ENCODE results near the gene ZNF662. TPM values are rescaled to one million over a fixed set of nuclear protein-coding genes. Genes with fewer than 3 reads are reported as not detected.

The ZNF662 gene
- total and polyA plus RNA-seq, 3 donors from 2014 or later = 11.2 to 23.5 (median 19.2) TPM

DNA sequence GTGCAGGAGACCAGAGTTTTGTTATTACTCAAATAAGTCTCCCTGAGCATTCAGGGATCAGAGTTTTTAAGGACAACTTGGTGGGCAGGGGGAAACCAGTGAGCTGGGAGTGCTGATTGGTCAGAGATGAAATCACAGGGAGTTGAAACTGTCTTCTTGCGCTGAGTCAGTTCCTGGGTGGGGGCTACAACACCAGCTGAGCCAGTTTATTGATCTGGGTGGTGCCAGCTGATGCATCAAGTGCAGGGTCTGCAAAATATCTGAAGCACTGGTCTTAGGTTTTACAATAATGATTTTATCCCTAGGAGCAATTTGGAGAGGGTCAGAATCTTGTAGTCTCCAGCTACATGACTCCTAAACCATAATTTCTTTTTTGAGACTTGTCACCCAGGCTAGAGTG, 13.8 kb upstream of the ZNF662 start:
- TF ChIP-seq, protein P1, sequence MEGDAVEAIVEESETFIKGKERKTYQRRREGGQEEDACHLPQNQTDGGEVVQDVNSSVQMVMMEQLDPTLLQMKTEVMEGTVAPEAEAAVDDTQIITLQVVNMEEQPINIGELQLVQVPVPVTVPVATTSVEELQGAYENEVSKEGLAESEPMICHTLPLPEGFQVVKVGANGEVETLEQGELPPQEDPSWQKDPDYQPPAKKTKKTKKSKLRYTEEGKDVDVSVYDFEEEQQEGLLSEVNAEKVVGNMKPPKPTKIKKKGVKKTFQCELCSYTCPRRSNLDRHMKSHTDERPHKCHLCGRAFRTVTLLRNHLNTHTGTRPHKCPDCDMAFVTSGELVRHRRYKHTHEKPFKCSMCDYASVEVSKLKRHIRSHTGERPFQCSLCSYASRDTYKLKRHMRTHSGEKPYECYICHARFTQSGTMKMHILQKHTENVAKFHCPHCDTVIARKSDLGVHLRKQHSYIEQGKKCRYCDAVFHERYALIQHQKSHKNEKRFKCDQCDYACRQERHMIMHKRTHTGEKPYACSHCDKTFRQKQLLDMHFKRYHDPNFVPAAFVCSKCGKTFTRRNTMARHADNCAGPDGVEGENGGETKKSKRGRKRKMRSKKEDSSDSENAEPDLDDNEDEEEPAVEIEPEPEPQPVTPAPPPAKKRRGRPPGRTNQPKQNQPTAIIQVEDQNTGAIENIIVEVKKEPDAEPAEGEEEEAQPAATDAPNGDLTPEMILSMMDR (IDR thresholded peaks at IDR 0.05) = no peak
- no peak for TF ChIP-seq POLR2A (IDR thresholded peaks at IDR 0.05)
- 100% methylated on average over 1 of the region's 1 CpG for WGBS, 2 donors
- intact Hi-C loops (cut with DNase I; ENCODE audit: low total_unique reads) = no loop called here
- Histone ChIP-seq H3K36me3 (ENCODE audit: low read depth, missing control alignments) (no peaks in the 10 kb centered on the region), H3K4me3 (no peak overlapping the region), H3K9me3 (no peaks in the 10 kb centered on the region), H3K27me3 (no peaks in the 10 kb centered on the region), H3K4me1 (no peaks in the 10 kb centered on the region), H3K27ac (no peak overlapping the region)
- DNase-seq = no peak

DNA sequence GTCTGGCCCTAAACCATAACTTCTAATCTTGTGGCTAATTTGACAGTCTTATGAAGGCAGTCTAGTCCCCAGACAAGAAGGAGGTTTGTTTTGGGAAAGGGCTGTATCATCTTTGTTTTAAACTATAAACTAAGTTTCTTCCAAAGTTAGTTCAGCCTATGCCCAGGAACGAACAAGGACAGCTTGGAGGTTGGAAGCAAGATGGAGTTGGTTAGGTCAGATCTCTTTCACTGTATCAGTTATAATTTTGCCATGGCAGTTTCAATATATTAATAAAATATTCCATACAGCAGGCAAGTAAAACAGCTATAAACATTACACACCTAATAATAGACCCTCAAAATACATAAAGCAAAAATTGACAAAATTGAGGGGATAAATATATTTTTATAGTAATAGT, 13.1 kb upstream of the ZNF662 start:
- H3K27ac ChIP-seq = no peak overlapping the region
- no peaks in the 10 kb centered on the region for H3K27me3 ChIP-seq
- 87 to 93% methylated on average over 1 of the region's 1 CpG for WGBS, 2 donors
- H3K9me3 ChIP-seq = no peaks in the 10 kb centered on the region
- no peak for TF ChIP-seq POLR2A (IDR thresholded peaks at IDR 0.05)
- TF ChIP-seq, protein P1 (IDR thresholded peaks at IDR 0.05) = no peak
- intact Hi-C loops (cut with DNase I; ENCODE audit: low total_unique reads) = no loop called here
- H3K36me3 ChIP-seq (ENCODE audit: low read depth, missing control alignments) = no peaks in the 10 kb centered on the region
- no peak overlapping the region for H3K4me3 ChIP-seq
- DNase-seq = no peak
- H3K4me1 ChIP-seq = no peaks in the 10 kb centered on the region

DNA sequence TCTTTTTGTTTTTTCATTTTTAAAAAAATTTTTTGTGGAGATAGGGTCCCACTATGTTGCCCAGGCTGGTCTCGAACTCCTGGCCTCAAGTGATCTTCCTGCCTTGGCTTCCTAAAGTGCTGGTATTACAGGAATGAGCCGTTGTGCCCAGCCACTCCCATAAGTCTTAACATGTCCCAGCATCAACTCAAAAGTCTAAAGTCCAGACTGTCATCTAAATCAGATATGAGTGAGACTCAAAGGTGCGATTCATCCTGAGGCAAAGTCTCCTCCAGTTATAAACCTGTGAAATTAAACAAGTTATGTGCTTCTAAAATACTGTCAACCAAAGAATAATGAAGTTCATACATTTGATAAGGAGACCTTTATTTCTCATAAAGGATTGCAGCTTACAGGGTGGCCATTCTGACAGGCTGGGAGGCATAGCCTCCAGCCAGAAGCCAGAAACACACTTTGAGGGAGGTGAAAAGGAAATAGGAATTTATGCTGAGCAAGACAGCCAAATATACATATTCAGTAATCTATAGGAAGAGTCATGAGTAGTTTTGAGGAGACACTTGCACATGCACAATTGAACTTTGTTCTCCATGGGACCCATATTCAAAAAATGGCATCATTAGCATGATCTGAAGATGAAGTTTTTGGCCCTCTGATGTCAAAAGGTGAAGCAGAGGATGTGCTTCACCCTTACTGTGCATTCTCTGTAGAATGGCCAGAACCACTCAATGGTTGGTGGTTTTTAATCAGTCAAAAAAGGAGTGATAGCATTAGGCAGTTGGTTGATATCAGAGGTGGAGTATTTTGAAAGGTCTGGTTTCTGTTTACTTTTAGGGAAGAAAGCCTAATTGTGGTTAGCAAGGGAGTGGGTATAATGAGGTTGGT, 11.0 kb upstream of the ZNF662 start:
- DNase-seq = no peak
- WGBS, 2 donors = 86 to 87% methylated on average over 3 of the region's 3 CpGs
- Histone ChIP-seq H3K27ac (no peak overlapping the region), H3K4me3 (no peak overlapping the region), H3K36me3 (ENCODE audit: low read depth, missing control alignments) (no peaks in the 10 kb centered on the region), H3K27me3 (no peaks in the 10 kb centered on the region), H3K4me1 (no peaks in the 10 kb centered on the region), H3K9me3 (no peaks in the 10 kb centered on the region)
- no peak for TF ChIP-seq POLR2A (IDR thresholded peaks at IDR 0.05)
- TF ChIP-seq, protein P1 (IDR thresholded peaks at IDR 0.05) = no peak
- intact Hi-C loops (cut with DNase I; ENCODE audit: low total_unique reads) = no loop called here

DNA sequence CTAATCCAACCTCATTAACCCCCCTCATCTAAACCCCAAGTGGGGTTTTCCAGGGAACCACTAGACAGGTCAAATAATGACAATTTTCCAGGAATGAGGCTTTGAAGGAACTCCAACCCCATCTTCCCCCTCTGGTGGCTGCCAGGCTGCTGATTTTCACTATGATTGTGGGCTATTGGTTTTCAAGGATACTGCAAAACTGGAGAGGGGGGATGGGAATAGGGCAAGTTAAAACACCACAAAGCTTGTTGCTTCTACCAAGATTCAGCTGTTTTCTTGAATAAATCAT, 10.4 kb upstream of the ZNF662 start:
- Histone ChIP-seq H3K9me3 (no peaks in the 10 kb centered on the region), H3K27ac (no peak overlapping the region), H3K27me3 (no peaks in the 10 kb centered on the region), H3K36me3 (ENCODE audit: low read depth, missing control alignments) (no peaks in the 10 kb centered on the region), H3K4me1 (no peaks in the 10 kb centered on the region), H3K4me3 (no peak overlapping the region)
- intact Hi-C loops (cut with DNase I; ENCODE audit: low total_unique reads) = no loop called here
- no peak for DNase-seq
- TF ChIP-seq, protein P1 (IDR thresholded peaks at IDR 0.05) = no peak
- TF ChIP-seq POLR2A (IDR thresholded peaks at IDR 0.05) = no peak

Measured in testis (tissue), 3 donors.